Hepatocyte (in vitro differentiated cells): ENCODE measurements around the gene HNRNPDL. TPM values are rescaled to one million over a fixed set of nuclear protein-coding genes. Genes with fewer than 3 reads are reported as not detected.
"Not testable (repeated sequence)": the region's sequence is repeated elsewhere in the genome, so short reads cannot be mapped to it uniquely, and the experiment has no call there.

Experiments used
- DNase-seq: peaks from one replicate; pipeline ENCODE4 v3.0.0-alpha.2; 2016; ENCODE audit warnings: low spot score
- H2AFZ ChIP-seq: fragments of 200-600 bp; sonication (generic); 2 replicates; pipeline ENCODE4 v1.6.0; 2016; ENCODE audit warnings: antibody characterized with exemption, mild to moderate bottlenecking
- H3K27ac ChIP-seq: fragments of 200-600 bp; sonication (generic); 2 replicates; pipeline ENCODE4 v1.5.1; 2016; ENCODE audit warnings: mild to moderate bottlenecking
- H3K27me3 ChIP-seq: fragments of 200-600 bp; sonication (generic); 2 replicates; pipeline ENCODE4 v1.6.1; 2016
- H3K36me3 ChIP-seq: fragments of 200-600 bp; sonication (generic); replicated peaks from 2 replicates; pipeline ENCODE4 v1.5.1; 2016; ENCODE audit warnings: low read depth; ENCODE audit not compliant: insufficient read depth
- H3K4me1 ChIP-seq: fragments of 200-600 bp; sonication (generic); 2 replicates; pipeline ENCODE4 v1.5.1; 2016; ENCODE audit warnings: mild to moderate bottlenecking, moderate library complexity; ENCODE audit not compliant: insufficient read depth
- H3K4me2 ChIP-seq: fragments of 200-600 bp; sonication (generic); 2 replicates; pipeline ENCODE4 v1.6.0; 2016
- H3K4me3 ChIP-seq: fragments of 200-600 bp; sonication (generic); 2 replicates; pipeline ENCODE4 v1.5.1; 2016; ENCODE audit warnings: mild to moderate bottlenecking
- H3K79me2 ChIP-seq: fragments of 200-600 bp; sonication (generic); 2 replicates; pipeline ENCODE4 v1.6.0; 2017; ENCODE audit warnings: mild to moderate bottlenecking
- H3K9me2 ChIP-seq: fragments of 200-600 bp; sonication (generic); replicated peaks from 2 replicates; pipeline ENCODE4 v1.6.0; 2017; ENCODE audit warnings: mild to moderate bottlenecking; ENCODE audit not compliant: insufficient read depth
- H3K9me3 ChIP-seq: fragments of 200-600 bp; sonication (generic); 2 replicates; pipeline ENCODE4 v1.5.1; 2016; ENCODE audit warnings: low read depth, mild to moderate bottlenecking
- H4K20me1 ChIP-seq: fragments of 200-600 bp; sonication (generic); 2 replicates; pipeline ENCODE4 v1.6.0; 2016; ENCODE audit warnings: mild to moderate bottlenecking; ENCODE audit not compliant: insufficient read depth, poor library complexity, severe bottlenecking
- CTCF ChIP-seq: fragments of 200-600 bp; sonication (generic); IDR thresholded peaks from 2 replicates; pipeline ENCODE4 v1.5.1; 2016; ENCODE audit warnings: antibody characterized with exemption, mild to moderate bottlenecking; ENCODE audit not compliant: poor library complexity
- EZH2 ChIP-seq: fragments of 200-600 bp; sonication (generic); IDR thresholded peaks from 2 replicates; pipeline ENCODE4 v1.6.1; 2016; ENCODE audit warnings: antibody characterized with exemption, mild to moderate bottlenecking, borderline replicate concordance
- EZH2phosphoT487 ChIP-seq: fragments of 200-600 bp; sonication (generic); IDR thresholded peaks from one replicate; pipeline ENCODE4 v1.6.1; 2018; ENCODE audit warnings: antibody characterized with exemption, mild to moderate bottlenecking, low read depth, moderate library complexity; ENCODE audit not compliant: unreplicated experiment, severe bottlenecking
- WGBS: methylation state at CpG from one replicate; pipeline ENCODE4 v1.1.6; 2016; ENCODE audit warnings: low lambda C conversion rate; ENCODE audit errors: missing lambda C conversion rate; 5-methylcytosine and 5-hydroxymethylcytosine counted together
- polyA plus RNA-seq: library from polyadenylated mRNA; unstranded; fragments of >200 nt; fragmentation: Nextera tagmentation; extraction: Ambion mirVana; gene quantifications from 2 replicates; pipeline ENCODE4 v1.2.1, GENCODE V29; 2016
- total RNA-seq: library from RNA; depleted of rRNA; stranded (reverse); fragments of >200 nt; gene quantifications from 2 replicates; pipeline ENCODE4 v1.2.3, GENCODE V29; 2014

Gene HNRNPDL
- total and polyA plus RNA-seq, 2 experiments from 2014 or later = 187 to 268 TPM

DNA sequence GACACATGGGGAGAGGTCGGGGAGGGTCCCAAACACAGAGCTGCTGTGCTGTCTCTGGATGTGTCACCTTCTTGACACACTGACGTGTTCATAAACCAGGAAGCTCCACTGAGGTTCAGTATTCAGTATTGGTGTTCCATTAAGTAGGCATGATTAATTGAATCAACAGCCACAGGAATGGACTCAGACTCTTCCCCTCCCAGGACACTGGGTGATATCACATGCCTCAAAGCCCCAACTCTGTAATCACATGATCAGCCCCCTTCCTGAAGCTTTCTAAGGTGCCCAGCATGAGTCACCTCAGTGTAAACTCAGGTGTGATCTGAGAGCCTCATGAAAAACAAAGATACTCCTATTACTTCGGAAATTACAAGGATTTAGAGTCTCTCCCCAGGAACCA is 35.4 kb downstream of the HNRNPDL start:
- H3K79me2 ChIP-seq = no peaks in the 10 kb centered on the region
- H3K4me3 ChIP-seq = no peak overlapping the region
- peak; percentile 78 for DNase-seq
- no peaks in the 10 kb centered on the region for H3K27me3 ChIP-seq
- no peaks in the 10 kb centered on the region for H4K20me1 ChIP-seq
- peak overlapping the region; percentile 39 for H2AFZ ChIP-seq
- no peak for TF ChIP-seq CTCF
- TF ChIP-seq EZH2phosphoT487 = no peak
- no peak for TF ChIP-seq EZH2
- no peaks in the 10 kb centered on the region for H3K36me3 ChIP-seq
- peak overlapping the region; percentile 88 for H3K27ac ChIP-seq
- 66% methylated on average over 3 of the region's 3 CpGs for WGBS
- H3K4me2 ChIP-seq = peak overlapping the region; percentile 47
- peaks cover 6% of the 10 kb centered on the region for H3K4me1 ChIP-seq
- no peaks in the 10 kb centered on the region for H3K9me2 ChIP-seq
- no peaks in the 10 kb centered on the region for H3K9me3 ChIP-seq

GRCh38 chr4:82390061-82390460 is 40.2 kb downstream of the HNRNPDL start:
- not testable (repeated sequence) for H3K9me3 ChIP-seq, DNase-seq, H3K9me2 ChIP-seq, H3K27me3 ChIP-seq, H3K79me2 ChIP-seq, H3K36me3 ChIP-seq, H4K20me1 ChIP-seq, H3K4me1 ChIP-seq, H3K4me2 ChIP-seq, H3K4me3 ChIP-seq, H3K27ac ChIP-seq, H2AFZ ChIP-seq
- WGBS = 88% methylated on average over 9 of the region's 9 CpGs

DNA sequence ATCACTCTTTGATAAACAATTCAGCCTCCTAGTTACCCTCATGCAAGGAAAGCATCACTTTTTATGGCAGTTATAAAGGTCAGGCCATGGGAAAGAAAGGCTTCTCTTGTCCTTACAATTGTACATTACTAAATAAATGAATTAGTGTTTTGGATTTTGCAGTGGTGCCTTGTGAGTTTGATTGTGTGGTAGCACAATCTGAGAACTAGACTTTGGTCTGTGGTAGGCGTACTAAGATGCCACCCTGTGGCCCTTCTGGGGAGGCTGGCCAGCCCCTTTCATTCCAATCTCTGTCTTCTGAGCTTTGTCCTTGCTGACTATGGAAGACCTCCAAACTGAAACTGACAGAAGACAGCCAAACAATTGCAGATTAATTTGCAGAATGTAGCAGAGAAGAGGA is 41.9 kb downstream of the HNRNPDL start:
- no peak for TF ChIP-seq EZH2
- TF ChIP-seq EZH2phosphoT487 = no peak
- TF ChIP-seq CTCF = peak; percentile 16
- 58% methylated on average over 1 of the region's 1 CpG for WGBS
- Histone ChIP-seq H3K9me2 (no peaks in the 10 kb centered on the region), H2AFZ (no peak overlapping the region), H3K4me3 (no peak overlapping the region), H3K36me3 (no peaks in the 10 kb centered on the region), H3K27me3 (no peaks in the 10 kb centered on the region), H3K27ac (no peak overlapping the region), H3K4me1 (no peaks in the 10 kb centered on the region), H3K79me2 (no peaks in the 10 kb centered on the region), H4K20me1 (no peaks in the 10 kb centered on the region), H3K4me2 (no peak overlapping the region), H3K9me3 (no peaks in the 10 kb centered on the region)
- no peak for DNase-seq

- not testable (repeated sequence) for H3K4me2 ChIP-seq, H3K9me2 ChIP-seq, H3K4me3 ChIP-seq, H3K27me3 ChIP-seq, H3K36me3 ChIP-seq, H3K27ac ChIP-seq, H3K4me1 ChIP-seq, H4K20me1 ChIP-seq, H2AFZ ChIP-seq, H3K9me3 ChIP-seq, DNase-seq, H3K79me2 ChIP-seq
- WGBS = 93% methylated on average over 8 of the region's 8 CpGs
Measured at GRCh38 chr4:82386312-82386711, 44.0 kb downstream of the HNRNPDL start.

DNA sequence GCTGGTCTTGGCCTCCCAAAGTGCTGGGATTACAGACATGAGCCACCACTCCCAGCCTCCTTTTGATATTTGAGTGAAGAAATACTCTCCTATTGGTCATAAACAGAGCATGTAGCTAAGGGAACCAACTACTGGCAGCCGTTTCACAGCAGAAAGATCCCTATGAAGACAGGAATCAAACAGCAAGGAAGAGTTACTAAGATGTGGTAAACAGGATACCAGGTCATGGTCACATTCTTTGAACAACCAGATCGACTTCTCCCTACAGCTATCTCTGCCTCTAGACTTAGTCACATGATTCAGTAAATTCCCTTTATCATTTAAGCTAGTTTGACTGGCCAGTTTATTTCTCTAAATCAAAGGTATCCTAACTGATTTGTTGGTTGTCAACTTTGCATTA is 47.5 kb downstream of the HNRNPDL start:
- no peak overlapping the region for H3K4me3 ChIP-seq
- DNase-seq = no peak
- no peak overlapping the region for H3K27ac ChIP-seq
- no peak for TF ChIP-seq EZH2phosphoT487
- TF ChIP-seq CTCF = no peak
- TF ChIP-seq EZH2 = no peak
- no peaks in the 10 kb centered on the region for H3K9me2 ChIP-seq
- H3K27me3 ChIP-seq = no peaks in the 10 kb centered on the region
- H2AFZ ChIP-seq = no peak overlapping the region
- no peaks in the 10 kb centered on the region for H3K79me2 ChIP-seq
- no peaks in the 10 kb centered on the region for H4K20me1 ChIP-seq
- no peak overlapping the region for H3K4me2 ChIP-seq
- H3K4me1 ChIP-seq = no peaks in the 10 kb centered on the region
- H3K9me3 ChIP-seq = no peaks in the 10 kb centered on the region
- 88% methylated on average over 2 of the region's 2 CpGs for WGBS
- no peaks in the 10 kb centered on the region for H3K36me3 ChIP-seq
